ENCODE results near the gene EPDR1. TPM values are rescaled to one million over a fixed set of nuclear protein-coding genes. Genes with fewer than 3 reads are reported as not detected.
A peak's percentile ranks its signal among the peaks of the same experiment; 100 is the strongest.

EPDR1 gene
- total RNA-seq, 4 donors from 2014 or later, result 43.5 to 45.7 (median 45.0) TPM

DNA sequence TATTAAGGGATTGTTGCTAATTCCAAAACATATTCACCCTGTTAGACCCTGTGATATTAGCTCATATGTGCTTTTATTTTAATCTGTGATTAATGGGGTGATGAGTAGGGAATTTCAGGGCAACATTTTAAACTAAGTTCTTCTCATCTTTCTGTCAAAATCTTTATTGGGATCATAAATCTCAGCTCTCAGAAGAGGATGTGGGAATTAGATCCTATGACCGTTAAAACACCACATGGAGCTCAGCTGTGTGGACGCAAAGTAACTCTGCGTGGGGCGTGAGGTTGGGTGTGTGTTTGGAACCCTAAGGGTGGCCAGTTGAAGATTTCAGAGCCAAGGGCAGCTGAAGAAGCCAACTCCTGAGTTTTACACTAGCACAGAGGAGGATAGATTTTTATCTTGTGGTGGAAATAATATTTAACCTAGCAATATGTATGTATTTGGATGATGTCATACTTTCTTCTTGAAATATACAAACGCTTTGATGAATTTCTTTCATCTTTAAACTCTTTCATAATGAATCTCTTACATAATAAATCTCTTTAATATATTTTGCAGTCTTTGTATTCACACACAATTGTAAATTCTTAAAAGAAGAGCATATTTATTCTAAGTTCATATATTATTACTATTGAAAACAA lies 64.4 kb downstream of the EPDR1 start:
- WGBS, 2 donors, result 52 to 57% methylated on average over 5 of the region's 5 CpGs
- Histone ChIP-seq H3K4me3 (no peak overlapping the region), H3K27ac (peak overlapping the region in 2 of 4 donors; percentile 17 to 26), H3K36me3 (no peaks in the 10 kb centered on the region), H3K4me1 (peaks cover 0 to 19% (median 5%) of the 10 kb centered on the region in 4 donors), H3K9me3 (no peaks in the 10 kb centered on the region), H3K27me3 (no peaks in the 10 kb centered on the region)
- no peak for DNase-seq (ENCODE audit: low spot score in 2 of 2)
- peak in 1 of 2 donors; percentile 8 for TF ChIP-seq EP300 (IDR thresholded peaks at IDR 0.05)
- TF ChIP-seq POLR2A (IDR thresholded peaks at IDR 0.05), result no peak
- TF ChIP-seq, protein P1, sequence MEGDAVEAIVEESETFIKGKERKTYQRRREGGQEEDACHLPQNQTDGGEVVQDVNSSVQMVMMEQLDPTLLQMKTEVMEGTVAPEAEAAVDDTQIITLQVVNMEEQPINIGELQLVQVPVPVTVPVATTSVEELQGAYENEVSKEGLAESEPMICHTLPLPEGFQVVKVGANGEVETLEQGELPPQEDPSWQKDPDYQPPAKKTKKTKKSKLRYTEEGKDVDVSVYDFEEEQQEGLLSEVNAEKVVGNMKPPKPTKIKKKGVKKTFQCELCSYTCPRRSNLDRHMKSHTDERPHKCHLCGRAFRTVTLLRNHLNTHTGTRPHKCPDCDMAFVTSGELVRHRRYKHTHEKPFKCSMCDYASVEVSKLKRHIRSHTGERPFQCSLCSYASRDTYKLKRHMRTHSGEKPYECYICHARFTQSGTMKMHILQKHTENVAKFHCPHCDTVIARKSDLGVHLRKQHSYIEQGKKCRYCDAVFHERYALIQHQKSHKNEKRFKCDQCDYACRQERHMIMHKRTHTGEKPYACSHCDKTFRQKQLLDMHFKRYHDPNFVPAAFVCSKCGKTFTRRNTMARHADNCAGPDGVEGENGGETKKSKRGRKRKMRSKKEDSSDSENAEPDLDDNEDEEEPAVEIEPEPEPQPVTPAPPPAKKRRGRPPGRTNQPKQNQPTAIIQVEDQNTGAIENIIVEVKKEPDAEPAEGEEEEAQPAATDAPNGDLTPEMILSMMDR (IDR thresholded peaks at IDR 0.05), result no peak

DNA sequence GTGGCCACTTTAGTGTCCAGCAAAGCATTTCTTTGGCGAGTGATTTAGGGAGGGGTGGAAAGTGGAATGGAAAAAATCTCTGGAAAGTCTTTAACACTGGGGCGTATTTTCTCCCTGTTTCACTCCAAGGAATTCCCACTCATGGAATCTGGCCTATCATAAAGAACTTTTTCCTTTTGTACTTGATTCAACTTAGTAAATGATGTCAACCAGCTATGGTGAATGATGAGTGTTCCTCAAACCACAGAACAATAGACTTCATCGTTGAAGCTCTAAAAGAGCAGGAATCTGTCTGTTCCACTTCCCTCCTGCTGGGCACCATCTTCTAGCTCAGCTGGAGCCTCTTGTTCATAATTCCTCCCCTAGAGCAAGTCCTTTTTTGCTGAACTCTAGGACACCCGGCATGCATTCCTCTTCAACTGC lies 66.5 kb downstream of the EPDR1 start:
- Histone ChIP-seq H3K36me3 (no peaks in the 10 kb centered on the region), H3K27me3 (no peaks in the 10 kb centered on the region), H3K4me3 (no peak overlapping the region), H3K27ac (peak overlapping the region in 3 of 4 donors; percentile 23 to 69 (median 59)), H3K9me3 (no peaks in the 10 kb centered on the region), H3K4me1 (peaks cover 0 to 19% (median 5%) of the 10 kb centered on the region in 4 donors)
- DNase-seq (ENCODE audit: low spot score in 2 of 2), result no peak
- 24 to 25% methylated on average over 4 of the region's 4 CpGs for WGBS, 2 donors
- TF ChIP-seq EP300 (IDR thresholded peaks at IDR 0.05) (no peak), POLR2A (IDR thresholded peaks at IDR 0.05) (no peak)
- TF ChIP-seq, protein P1 (IDR thresholded peaks at IDR 0.05), result no peak

DNA sequence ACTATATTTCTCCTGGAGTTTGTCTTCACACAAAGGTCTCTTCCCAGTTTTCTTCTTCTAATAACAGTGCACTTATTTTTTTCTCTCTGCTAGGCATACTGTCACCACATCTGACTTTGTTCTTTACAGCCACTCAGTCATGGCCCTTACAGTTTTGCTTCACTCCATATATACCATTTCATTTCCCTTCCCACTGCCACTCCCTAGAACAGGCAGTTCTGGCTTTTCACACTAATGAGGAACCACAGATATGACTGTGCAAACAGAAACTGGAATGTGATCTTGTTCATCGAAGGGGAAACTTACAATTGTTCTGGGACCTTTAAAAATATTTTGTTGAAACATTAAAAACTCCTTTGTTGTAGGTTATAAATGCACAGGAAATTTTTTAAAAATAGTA lies 67.3 kb downstream of the EPDR1 start:
- Histone ChIP-seq H3K9me3 (no peaks in the 10 kb centered on the region), H3K27ac (peak overlapping the region in 2 of 4 donors; percentile 59 to 69), H3K27me3 (no peaks in the 10 kb centered on the region), H3K36me3 (no peaks in the 10 kb centered on the region), H3K4me1 (peaks cover 0 to 19% (median 5%) of the 10 kb centered on the region in 4 donors), H3K4me3 (no peak overlapping the region)
- WGBS, 2 donors, result 25 to 39% methylated on average over 1 of the region's 1 CpG
- DNase-seq (ENCODE audit: low spot score in 2 of 2), result no peak
- TF ChIP-seq, protein P1 (IDR thresholded peaks at IDR 0.05), result no peak
- TF ChIP-seq EP300 (IDR thresholded peaks at IDR 0.05) (no peak), POLR2A (IDR thresholded peaks at IDR 0.05) (no peak)

DNA sequence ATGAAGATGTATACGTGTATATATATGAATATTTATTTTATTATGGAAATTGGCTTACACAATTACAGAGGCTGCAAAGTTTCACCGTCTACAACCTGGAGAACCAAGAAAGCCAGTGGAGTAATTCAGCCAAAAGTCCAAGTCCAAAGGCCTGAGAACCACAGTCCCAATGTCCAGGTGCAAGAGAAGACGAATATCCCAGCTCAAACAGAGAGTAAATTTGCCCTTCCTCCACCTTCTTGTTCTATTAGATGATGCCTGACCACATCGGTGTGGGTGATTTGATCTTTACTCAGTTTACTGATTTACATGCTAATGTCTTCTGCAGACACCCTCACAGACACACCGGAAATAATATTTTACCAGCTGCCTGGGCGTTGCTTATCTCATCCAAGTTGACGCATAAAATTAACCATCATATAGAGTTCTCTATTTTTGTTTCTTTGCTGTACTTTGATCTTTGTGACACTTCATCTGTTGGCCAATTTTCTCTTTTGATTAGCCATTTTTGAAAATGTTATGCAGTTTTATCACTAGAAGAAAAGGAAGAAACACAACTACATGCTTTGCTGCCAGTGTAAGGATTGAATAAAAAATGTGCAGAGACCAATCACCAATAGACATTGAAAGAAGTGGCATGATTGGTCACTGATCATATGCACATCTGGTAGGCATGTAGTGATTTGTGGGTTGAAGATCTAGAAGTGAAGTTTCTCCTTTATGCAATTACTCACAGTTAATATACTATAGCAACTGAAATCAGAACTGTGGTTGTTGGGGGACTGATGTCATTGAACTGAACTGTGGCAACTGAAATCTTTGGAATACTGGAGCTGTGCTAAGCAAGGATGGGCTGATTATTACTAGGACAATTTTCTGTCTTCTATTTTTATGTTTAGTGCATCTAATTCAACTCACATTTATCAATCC lies 68.5 kb downstream of the EPDR1 start:
- TF ChIP-seq, protein P1 (IDR thresholded peaks at IDR 0.05), result no peak
- no peak for TF ChIP-seq EP300 (IDR thresholded peaks at IDR 0.05)
- TF ChIP-seq POLR2A (IDR thresholded peaks at IDR 0.05), result no peak
- H3K4me3 ChIP-seq, result no peak overlapping the region
- H3K4me1 ChIP-seq, result peaks cover 0 to 19% (median 5%) of the 10 kb centered on the region in 4 donors
- DNase-seq (ENCODE audit: low spot score in 2 of 2), result no peak
- H3K36me3 ChIP-seq, result no peaks in the 10 kb centered on the region
- H3K9me3 ChIP-seq, result no peaks in the 10 kb centered on the region
- H3K27ac ChIP-seq, result no peak overlapping the region
- H3K27me3 ChIP-seq, result no peaks in the 10 kb centered on the region
- 91 to 92% methylated on average over 7 of the region's 7 CpGs for WGBS, 2 donors

DNA sequence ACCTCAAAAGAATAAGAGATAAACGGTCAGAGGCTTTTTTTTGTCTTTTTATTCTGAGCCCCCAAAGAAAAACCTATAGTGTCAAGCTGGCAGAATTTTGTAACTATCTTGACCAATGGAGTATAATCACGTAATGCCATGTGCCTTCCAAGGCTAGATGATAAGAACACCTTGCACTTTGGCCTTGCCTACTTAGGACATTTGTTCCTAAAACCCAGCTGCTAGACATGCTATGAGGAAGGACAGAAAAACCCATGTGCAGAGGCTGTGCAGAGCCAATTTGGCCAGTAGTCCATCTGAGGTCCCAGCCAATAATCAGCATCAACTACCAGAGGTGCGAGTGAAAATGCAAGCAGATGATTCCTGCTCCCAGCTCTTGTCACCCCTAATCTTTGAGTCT lies 69.9 kb downstream of the EPDR1 start:
- Histone ChIP-seq H3K36me3 (no peaks in the 10 kb centered on the region), H3K9me3 (no peaks in the 10 kb centered on the region), H3K27me3 (no peaks in the 10 kb centered on the region), H3K4me1 (peaks cover 0 to 18% (median 5%) of the 10 kb centered on the region in 4 donors), H3K4me3 (no peak overlapping the region), H3K27ac (no peak overlapping the region)
- WGBS, 2 donors, result 78 to 86% methylated on average over 3 of the region's 3 CpGs
- TF ChIP-seq POLR2A (IDR thresholded peaks at IDR 0.05), result no peak
- TF ChIP-seq, protein P1 (IDR thresholded peaks at IDR 0.05), result no peak
- TF ChIP-seq EP300 (IDR thresholded peaks at IDR 0.05), result no peak
- DNase-seq (ENCODE audit: low spot score in 2 of 2), result no peak

All from tibial nerve (tissue), 4 donors.